HCT116 (cell line): ENCODE results near the gene TBATA.

Experiments
- EZH2 ChIP-seq: fragments of 200-600 bp; sonication (generic); IDR thresholded peaks from 2 replicates; pipeline ENCODE4 v1.6.1; 2017; ENCODE audit warnings: antibody characterized with exemption, mixed run types
- POLR2AphosphoS5 ChIP-seq: IDR thresholded peaks from 2 replicates; pipeline ENCODE4 v1.6.1; 2011; ENCODE audit warnings: mild to moderate bottlenecking, low read depth, low read length, moderate library complexity
- SIN3A ChIP-seq: IDR thresholded peaks from 2 replicates; pipeline ENCODE4 v1.6.1; 2012; ENCODE audit warnings: low read depth
- SP1 ChIP-seq: IDR thresholded peaks from 2 replicates; pipeline ENCODE4 v1.6.1; 2012; ENCODE audit warnings: low read depth
- TF ChIP-seq, protein P1 (sequence below), 3 experiments: fragments of 200-600 bp in 1 of 3; sonication (generic) in 1 of 3; IDR thresholded peaks in 2 of 3; conservative IDR thresholded peaks in 1 of 3; 2 replicates each; pipeline ENCODE4 v1.5.1; 2012 to 2017; ENCODE audit warnings: low read depth in 2 of 3, low read length in 2 of 3, antibody characterized with exemption in 1 of 3, borderline replicate concordance in 1 of 3, control low read depth in 1 of 3, mild to moderate bottlenecking in 1 of 3, mixed read lengths in 1 of 3, mixed run types in 1 of 3, moderate library complexity in 1 of 3; ENCODE audit not compliant: insufficient read depth in 1 of 3
- TF ChIP-seq, protein P2 (sequence below): IDR thresholded peaks from 2 replicates; pipeline ENCODE4 v1.6.1; 2012; ENCODE audit warnings: low read depth
- TF ChIP-seq, protein P3 (sequence below): IDR thresholded peaks from 2 replicates; pipeline ENCODE4 v1.6.1; 2012
- TF ChIP-seq, protein P4 (sequence below): IDR thresholded peaks from 2 replicates; pipeline ENCODE4 v1.6.1; 2011; ENCODE audit warnings: mild to moderate bottlenecking, low read length, moderate library complexity; ENCODE audit not compliant: insufficient replicate concordance; ENCODE audit errors: extremely low read depth

DNA sequence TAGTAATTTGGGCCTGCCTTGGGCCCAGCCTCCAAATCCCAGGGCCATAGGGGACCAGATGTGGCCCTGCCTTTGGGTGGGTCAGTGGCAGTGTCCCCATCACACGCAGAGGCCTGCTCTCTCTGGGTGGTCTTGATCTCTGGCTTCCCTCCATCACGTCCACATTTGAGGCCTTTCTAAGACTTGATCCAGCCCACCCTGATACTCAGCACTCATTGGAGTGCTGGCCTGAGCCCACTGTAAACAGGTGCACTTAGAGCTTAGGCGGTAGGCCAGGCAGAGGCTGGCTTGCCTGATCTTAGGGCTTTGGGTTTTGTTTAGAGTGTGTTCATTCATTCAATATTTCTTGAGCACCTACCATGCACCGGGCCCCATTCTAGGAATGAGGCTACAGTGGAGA is 52.6 kb downstream of the TBATA start:
- TF ChIP-seq SP1 (no peak), EZH2 (no peak), POLR2AphosphoS5 (no peak), SIN3A (no peak)
- TF ChIP-seq, protein P1, sequence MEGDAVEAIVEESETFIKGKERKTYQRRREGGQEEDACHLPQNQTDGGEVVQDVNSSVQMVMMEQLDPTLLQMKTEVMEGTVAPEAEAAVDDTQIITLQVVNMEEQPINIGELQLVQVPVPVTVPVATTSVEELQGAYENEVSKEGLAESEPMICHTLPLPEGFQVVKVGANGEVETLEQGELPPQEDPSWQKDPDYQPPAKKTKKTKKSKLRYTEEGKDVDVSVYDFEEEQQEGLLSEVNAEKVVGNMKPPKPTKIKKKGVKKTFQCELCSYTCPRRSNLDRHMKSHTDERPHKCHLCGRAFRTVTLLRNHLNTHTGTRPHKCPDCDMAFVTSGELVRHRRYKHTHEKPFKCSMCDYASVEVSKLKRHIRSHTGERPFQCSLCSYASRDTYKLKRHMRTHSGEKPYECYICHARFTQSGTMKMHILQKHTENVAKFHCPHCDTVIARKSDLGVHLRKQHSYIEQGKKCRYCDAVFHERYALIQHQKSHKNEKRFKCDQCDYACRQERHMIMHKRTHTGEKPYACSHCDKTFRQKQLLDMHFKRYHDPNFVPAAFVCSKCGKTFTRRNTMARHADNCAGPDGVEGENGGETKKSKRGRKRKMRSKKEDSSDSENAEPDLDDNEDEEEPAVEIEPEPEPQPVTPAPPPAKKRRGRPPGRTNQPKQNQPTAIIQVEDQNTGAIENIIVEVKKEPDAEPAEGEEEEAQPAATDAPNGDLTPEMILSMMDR (IDR thresholded peaks at IDR 0.05 in 2 of 3, conservative IDR thresholded peaks at IDR 0.05 in 1 of 3; ENCODE audit: borderline replicate concordance in 1 of 3, insufficient read depth in 1 of 3, low read depth in 2 of 3, low read length in 2 of 3) = no peak
- TF ChIP-seq, protein P2, sequence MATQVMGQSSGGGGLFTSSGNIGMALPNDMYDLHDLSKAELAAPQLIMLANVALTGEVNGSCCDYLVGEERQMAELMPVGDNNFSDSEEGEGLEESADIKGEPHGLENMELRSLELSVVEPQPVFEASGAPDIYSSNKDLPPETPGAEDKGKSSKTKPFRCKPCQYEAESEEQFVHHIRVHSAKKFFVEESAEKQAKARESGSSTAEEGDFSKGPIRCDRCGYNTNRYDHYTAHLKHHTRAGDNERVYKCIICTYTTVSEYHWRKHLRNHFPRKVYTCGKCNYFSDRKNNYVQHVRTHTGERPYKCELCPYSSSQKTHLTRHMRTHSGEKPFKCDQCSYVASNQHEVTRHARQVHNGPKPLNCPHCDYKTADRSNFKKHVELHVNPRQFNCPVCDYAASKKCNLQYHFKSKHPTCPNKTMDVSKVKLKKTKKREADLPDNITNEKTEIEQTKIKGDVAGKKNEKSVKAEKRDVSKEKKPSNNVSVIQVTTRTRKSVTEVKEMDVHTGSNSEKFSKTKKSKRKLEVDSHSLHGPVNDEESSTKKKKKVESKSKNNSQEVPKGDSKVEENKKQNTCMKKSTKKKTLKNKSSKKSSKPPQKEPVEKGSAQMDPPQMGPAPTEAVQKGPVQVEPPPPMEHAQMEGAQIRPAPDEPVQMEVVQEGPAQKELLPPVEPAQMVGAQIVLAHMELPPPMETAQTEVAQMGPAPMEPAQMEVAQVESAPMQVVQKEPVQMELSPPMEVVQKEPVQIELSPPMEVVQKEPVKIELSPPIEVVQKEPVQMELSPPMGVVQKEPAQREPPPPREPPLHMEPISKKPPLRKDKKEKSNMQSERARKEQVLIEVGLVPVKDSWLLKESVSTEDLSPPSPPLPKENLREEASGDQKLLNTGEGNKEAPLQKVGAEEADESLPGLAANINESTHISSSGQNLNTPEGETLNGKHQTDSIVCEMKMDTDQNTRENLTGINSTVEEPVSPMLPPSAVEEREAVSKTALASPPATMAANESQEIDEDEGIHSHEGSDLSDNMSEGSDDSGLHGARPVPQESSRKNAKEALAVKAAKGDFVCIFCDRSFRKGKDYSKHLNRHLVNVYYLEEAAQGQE = no peak
- TF ChIP-seq, protein P3, sequence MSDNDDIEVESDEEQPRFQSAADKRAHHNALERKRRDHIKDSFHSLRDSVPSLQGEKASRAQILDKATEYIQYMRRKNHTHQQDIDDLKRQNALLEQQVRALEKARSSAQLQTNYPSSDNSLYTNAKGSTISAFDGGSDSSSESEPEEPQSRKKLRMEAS = no peak
- TF ChIP-seq, protein P4, sequence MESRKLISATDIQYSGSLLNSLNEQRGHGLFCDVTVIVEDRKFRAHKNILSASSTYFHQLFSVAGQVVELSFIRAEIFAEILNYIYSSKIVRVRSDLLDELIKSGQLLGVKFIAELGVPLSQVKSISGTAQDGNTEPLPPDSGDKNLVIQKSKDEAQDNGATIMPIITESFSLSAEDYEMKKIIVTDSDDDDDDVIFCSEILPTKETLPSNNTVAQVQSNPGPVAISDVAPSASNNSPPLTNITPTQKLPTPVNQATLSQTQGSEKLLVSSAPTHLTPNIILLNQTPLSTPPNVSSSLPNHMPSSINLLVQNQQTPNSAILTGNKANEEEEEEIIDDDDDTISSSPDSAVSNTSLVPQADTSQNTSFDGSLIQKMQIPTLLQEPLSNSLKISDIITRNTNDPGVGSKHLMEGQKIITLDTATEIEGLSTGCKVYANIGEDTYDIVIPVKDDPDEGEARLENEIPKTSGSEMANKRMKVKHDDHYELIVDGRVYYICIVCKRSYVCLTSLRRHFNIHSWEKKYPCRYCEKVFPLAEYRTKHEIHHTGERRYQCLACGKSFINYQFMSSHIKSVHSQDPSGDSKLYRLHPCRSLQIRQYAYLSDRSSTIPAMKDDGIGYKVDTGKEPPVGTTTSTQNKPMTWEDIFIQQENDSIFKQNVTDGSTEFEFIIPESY = no peak
